Heart left ventricle (tissue), 16 donors: ENCODE data around the gene CAMSAP2. TPM values are rescaled to one million over a fixed set of nuclear protein-coding genes. Genes with fewer than 3 reads are reported as not detected.

Source experiments
- ATAC-seq, 4 donors: fragments of 200-7000 bp; cut with Tn5 transposase; one replicate each; pipeline ENCODE4 v1.9.1; 2020 to 2022; ENCODE audit warnings: moderate library complexity in 4 of 4, mild to moderate bottlenecking in 3 of 4, moderate number of reproducible peaks in 1 of 4
- DNase-seq, 5 donors: peaks; one replicate each; pipeline ENCODE4 v3.0.0-alpha.2; 2020
- H3K27ac ChIP-seq, 12 donors: fragments of 200-600 bp; sonication (generic) in 4 of 12; one replicate each; pipeline versions ENCODE4 v1.5.0 to v1.8.0; 2016 to 2022; ENCODE audit warnings: mild to moderate bottlenecking in 2 of 12
- H3K27me3 ChIP-seq, 9 donors: fragments of 200-600 bp; sonication (generic) in 2 of 9; one replicate each; pipeline versions ENCODE4 v1.5.1 to v1.8.0; 2016 to 2022; ENCODE audit warnings: mild to moderate bottlenecking in 3 of 9
- H3K36me3 ChIP-seq, 9 donors: fragments of 200-600 bp; sonication (generic) in 2 of 9; one replicate each; pipeline versions ENCODE4 v1.5.0 to v1.8.0; 2018 to 2022; ENCODE audit warnings: mild to moderate bottlenecking in 2 of 9
- H3K4me1 ChIP-seq, 12 donors: fragments of 200-600 bp; sonication (generic) in 4 of 12; one replicate each; pipeline versions ENCODE4 v1.5.0 to v1.8.0; 2016 to 2022; ENCODE audit warnings: mild to moderate bottlenecking in 3 of 12
- H3K4me3 ChIP-seq, 12 donors: fragments of 200-600 bp; sonication (generic) in 4 of 12; one replicate each; pipeline versions ENCODE4 v1.5.0 to v1.8.0; 2017 to 2022; ENCODE audit warnings: mild to moderate bottlenecking in 9 of 12, moderate library complexity in 4 of 12
- H3K9me3 ChIP-seq, 12 donors: fragments of 200-600 bp; sonication (generic) in 4 of 12; one replicate each; pipeline versions ENCODE4 v1.5.0 to v1.8.0; 2016 to 2022; ENCODE audit warnings: mild to moderate bottlenecking in 1 of 12
- CTCF ChIP-seq, 12 donors: fragments of 200-600 bp; sonication (generic) in 4 of 12; IDR thresholded peaks; one replicate each; pipeline versions ENCODE4 v1.5.0 to v1.8.0; 2018 to 2022; ENCODE audit warnings: antibody characterized with exemption in 12 of 12, mild to moderate bottlenecking in 5 of 12
- POLR2A ChIP-seq, 2 donors: fragments of 450-650 bp; IDR thresholded peaks; one replicate each; pipeline ENCODE4 v1.6.1; 2017; ENCODE audit warnings: antibody characterized with exemption in 2 of 2, mild to moderate bottlenecking in 2 of 2, moderate library complexity in 2 of 2
- WGBS, 4 donors: extraction: QIAGEN DNeasy Blood & Tissue Kit in 2 of 4; methylation state at CpG; one replicate each; pipeline versions ENCODE4 v1.1.5 to v1.1.7; 2013 to 2018; 5-methylcytosine and 5-hydroxymethylcytosine counted together
- intact Hi-C, 10 donors: fragments of 100-400 bp; cut with DNase I; formaldehyde crosslinking; loops; one replicate each; pipeline versions ENCODE4 v1.11.1 to v1.14.2; 2022
- polyA plus RNA-seq, 2 donors: library from polyadenylated mRNA; stranded (reverse); fragments of 200-250 nt; gene quantifications; one replicate each; pipeline ENCODE4 v1.2.3, GENCODE V29; 2013
- total RNA-seq, 9 donors: library from RNA; depleted of rRNA in 2 of 9; stranded (reverse); fragments of >200 nt in 2 of 9; fragmentation: NEBNext Ultra II Directional in 3 of 9; extraction: Animal tissue kit (Norgen Biotek cat#: 25700) in 3 of 9; gene quantifications; one replicate each; pipeline versions ENCODE4 v1.1.0 to v1.2.4, GENCODE V29; 2016 to 2023
- donor health status: ischemic (EF 13 %, LVEDD 7.1; RV severe dilation, severe dysfunction).
- donor health status: healthy with polysubstance abuse.
- donor health status: DM: no; HTN: yes; CAD: no.
- donor health status: DM: no; HTN: no; CAD: no.
- donor health status: ischemic (EF 25% LVEDD 6.9; RV normal size, moderate dysfunction).
- donor health status: ischemic (EF 25% LVEDD 5.7; RV mildly dilated, moderate dysfunction).
- donor health status: healthy.
- donor health status: DM: yes; HTN: yes; CAD: no.
- donor health status: ischemic (EF 35%, LVEDD 5.7; RV mildly dilated, moderate dysfunction).
- donor health status: nonischemic (EF 11% LVEDD 7.7; RV severe dilation, severe dysfunction).
- donor health status: DM: yes; HTN: yes; CAD: no.
- donor health status: PGD.
- donor health status: ischemic (EF 29% LVEDD 5.4; RV normal size, mild dysfunction).
- donor health status: nonischemic (EF 23%, LVEDD 6.1; RV moderate dilation, normal function).

CAMSAP2 gene
- total and polyA plus RNA-seq, 11 donors: 7.0 to 53.7 (median 36.1) TPM

DNA sequence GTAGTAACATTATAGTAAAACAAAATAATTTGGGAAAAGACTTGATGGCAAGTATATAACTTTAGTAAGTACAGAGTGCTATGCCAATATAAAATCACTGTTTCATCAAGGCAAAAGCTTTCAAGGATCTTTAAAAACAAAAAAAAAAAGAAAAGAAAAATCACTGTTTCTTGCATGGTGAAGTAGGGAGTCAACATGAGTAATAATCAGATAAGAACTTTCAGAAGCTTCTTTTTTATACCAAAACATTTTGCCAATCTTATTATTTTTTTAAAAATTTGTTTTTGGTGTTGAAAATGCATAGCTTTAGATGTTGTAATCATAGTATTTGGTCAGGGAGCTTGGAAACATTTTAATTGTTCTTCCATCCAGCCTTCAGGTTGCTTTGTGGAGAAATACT lies 37.2 kb downstream of the CAMSAP2 start:
- intact Hi-C loops: loop anchor here in 2 of 10 donors (5.0 kb wide), 2 partner anchors 34 to 39 kb away; partner anchors contain the start of gene CAMSAP2 (in 1 of the 2)
- H3K27ac ChIP-seq: peak overlapping the region in 6 of 12 donors; percentile 15 to 44 (median 40)
- H3K36me3 ChIP-seq: peaks cover 0 to 4% (median 0%) of the 10 kb centered on the region in 9 donors
- peaks cover 0 to 67% (median 41%) of the 10 kb centered on the region in 12 donors for H3K4me1 ChIP-seq
- no peaks in the 10 kb centered on the region for H3K9me3 ChIP-seq
- H3K27me3 ChIP-seq: no peaks in the 10 kb centered on the region
- no peak for DNase-seq
- no peak for TF ChIP-seq CTCF (IDR thresholded peaks at IDR 0.05)
- TF ChIP-seq POLR2A (IDR thresholded peaks at IDR 0.05): no peak
- no peak overlapping the region for H3K4me3 ChIP-seq
- no peak for ATAC-seq

DNA sequence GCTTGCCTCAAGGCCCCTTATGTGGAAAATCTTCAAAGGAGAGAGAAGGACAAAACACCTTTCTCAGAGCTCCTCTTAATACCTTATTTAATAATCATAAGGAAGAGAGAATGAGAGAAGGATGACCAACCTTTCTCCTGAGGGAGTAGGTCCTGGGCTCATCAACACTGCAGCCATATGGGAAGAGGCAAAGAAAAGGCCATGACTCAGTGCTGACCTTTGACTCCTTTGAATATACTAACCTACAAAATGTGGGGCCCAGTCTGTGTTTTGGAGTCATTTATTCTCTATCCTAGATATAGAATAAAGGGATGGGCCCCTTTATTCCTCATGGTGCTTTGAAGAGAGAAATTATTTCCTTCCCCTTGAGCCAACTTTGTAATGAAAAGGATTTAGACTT lies 38.3 kb downstream of the CAMSAP2 start:
- Histone ChIP-seq H3K27me3 (no peaks in the 10 kb centered on the region), H3K27ac (peak overlapping the region in 5 of 12 donors; percentile 4 to 44 (median 14)), H3K4me3 (no peak overlapping the region), H3K36me3 (peaks cover 0 to 5% (median 0%) of the 10 kb centered on the region in 9 donors), H3K4me1 (peaks cover 0 to 77% (median 45%) of the 10 kb centered on the region in 12 donors), H3K9me3 (no peaks in the 10 kb centered on the region)
- intact Hi-C loops: loop anchor here in 2 of 10 donors (5.0 kb wide), 2 partner anchors 35 to 40 kb away; partner anchors contain the start of gene CAMSAP2 (in 1 of the 2)
- TF ChIP-seq CTCF (IDR thresholded peaks at IDR 0.05) (no peak), POLR2A (IDR thresholded peaks at IDR 0.05) (no peak)
- ATAC-seq (no peak), DNase-seq (no peak)

DNA sequence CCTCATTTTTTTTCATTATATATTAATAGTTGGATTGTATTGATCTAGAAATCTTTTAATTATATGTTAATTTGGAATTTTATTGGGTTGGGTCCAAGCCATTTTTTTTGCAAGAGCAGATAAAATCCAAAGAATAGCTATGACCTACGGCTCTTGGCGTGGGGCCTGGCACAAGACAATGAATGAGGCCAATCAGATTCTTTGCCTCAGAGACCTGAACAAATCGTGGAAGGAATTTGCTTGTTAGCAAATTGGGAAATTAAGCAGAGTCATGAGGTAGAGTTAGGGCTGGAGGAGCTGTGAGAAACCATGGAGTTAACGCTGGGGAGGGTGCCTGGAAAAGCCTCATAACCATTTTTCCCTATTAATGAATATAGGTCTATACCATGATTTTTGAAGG lies 40.1 kb downstream of the CAMSAP2 start:
- TF ChIP-seq POLR2A (IDR thresholded peaks at IDR 0.05) (no peak), CTCF (IDR thresholded peaks at IDR 0.05) (no peak)
- Histone ChIP-seq H3K36me3 (peaks cover 0 to 17% (median 0%) of the 10 kb centered on the region in 9 donors), H3K9me3 (peaks cover 0 to 11% (median 0%) of the 10 kb centered on the region in 12 donors), H3K4me3 (no peak overlapping the region), H3K4me1 (peaks cover 0 to 70% (median 45%) of the 10 kb centered on the region in 12 donors), H3K27me3 (no peaks in the 10 kb centered on the region), H3K27ac (peak overlapping the region in 9 of 12 donors; percentile 2 to 66 (median 27))
- intact Hi-C loops: loop anchor here in 2 of 10 donors (5.0 kb wide), 2 partner anchors 36 to 41 kb away; partner anchors contain the start of gene CAMSAP2 (in 1 of the 2)
- 40 to 50% (median 43%) methylated on average over 4 of the region's 4 CpGs for WGBS, 4 donors
- ATAC-seq (peak; percentile 49 to 61 (median 58)), DNase-seq (peak in 2 of 5 donors; percentile 18 to 31)

GRCh38 chr1:200779326-200779725 lies 40.6 kb downstream of the CAMSAP2 start:
- ATAC-seq (peak in 3 of 4 donors; percentile 19 to 52 (median 45)), DNase-seq (no peak)
- Histone ChIP-seq H3K27ac (peak overlapping the region in 9 of 12 donors; percentile 2 to 66 (median 27)), H3K9me3 (peaks cover 0 to 11% (median 0%) of the 10 kb centered on the region in 12 donors), H3K27me3 (no peaks in the 10 kb centered on the region), H3K4me1 (peaks cover 0 to 65% (median 40%) of the 10 kb centered on the region in 12 donors), H3K36me3 (peaks cover 0 to 17% (median 0%) of the 10 kb centered on the region in 9 donors), H3K4me3 (no peak overlapping the region)
- intact Hi-C loops: loop anchor here in 2 of 10 donors (5.0 kb wide), 2 partner anchors 37 to 42 kb away; partner anchors contain the start of gene CAMSAP2 (in 1 of the 2)
- 50 to 69% (median 55%) methylated on average over 2 of the region's 2 CpGs for WGBS, 4 donors
- TF ChIP-seq POLR2A (IDR thresholded peaks at IDR 0.05) (no peak), CTCF (IDR thresholded peaks at IDR 0.05) (no peak)
